ENCODE data around the gene EVC.

GRCh38 chr4:5749568-5749967, 38.6 kb downstream of the EVC start:
- no peak for TF ChIP-seq POLR2A (IDR thresholded peaks at IDR 0.05)
- TF ChIP-seq CTCF (IDR thresholded peaks at IDR 0.05), result no peak

Measured in lower leg skin (tissue), 3 donors.